Putamen (tissue), 1 donor: ENCODE data around the gene RAD23B.

Source experiments
- DNase-seq: peaks from one replicate; pipeline ENCODE4 v3.0.0-alpha.2; 2016; ENCODE audit warnings: low spot score

The RAD23B gene

GRCh38 chr9:107336718-107337360, 53.8 kb downstream of the RAD23B start:
- DNase-seq: no peak

GRCh38 chr9:107337676-107338590, 54.9 kb downstream of the RAD23B start:
- no peak for DNase-seq

- no peak for DNase-seq
Measured at GRCh38 chr9:107338911-107339659, 56.0 kb downstream of the RAD23B start.

DNA sequence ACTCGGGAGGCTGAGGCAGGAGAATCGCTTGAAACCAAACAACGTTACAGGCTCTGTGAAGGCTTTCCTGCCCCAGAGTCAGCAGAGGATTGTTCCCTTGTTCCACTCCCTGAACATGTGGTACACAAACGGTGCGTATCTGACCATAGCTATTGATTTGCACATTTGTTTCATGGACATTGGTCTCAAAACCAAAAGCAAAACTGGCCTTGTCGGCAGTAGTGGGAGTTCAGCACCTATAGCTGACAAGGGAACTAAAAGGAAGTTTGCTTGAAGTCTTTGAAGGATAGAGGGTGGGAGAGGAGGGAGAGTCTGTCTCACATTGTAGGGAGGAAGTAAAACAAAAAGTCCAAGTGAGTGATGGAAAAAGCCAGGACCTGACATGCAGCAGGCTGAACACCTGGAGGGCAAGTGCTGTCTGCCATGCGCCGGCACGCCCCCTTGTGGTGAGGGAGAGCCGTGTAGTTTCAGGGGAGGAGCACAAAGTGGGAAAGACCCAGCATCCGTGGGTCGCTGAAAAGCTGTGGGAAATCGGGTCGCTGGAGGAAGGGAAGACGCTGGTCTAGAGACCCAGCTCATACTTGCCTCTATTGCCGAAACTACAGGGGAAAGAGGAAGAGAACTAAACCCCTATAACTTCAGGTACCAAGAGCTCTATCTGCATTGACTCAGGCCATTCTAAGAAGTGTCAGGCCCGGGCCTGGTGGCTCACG, 58.0 kb downstream of the RAD23B start:
- peak; percentile 45 for DNase-seq

DNA sequence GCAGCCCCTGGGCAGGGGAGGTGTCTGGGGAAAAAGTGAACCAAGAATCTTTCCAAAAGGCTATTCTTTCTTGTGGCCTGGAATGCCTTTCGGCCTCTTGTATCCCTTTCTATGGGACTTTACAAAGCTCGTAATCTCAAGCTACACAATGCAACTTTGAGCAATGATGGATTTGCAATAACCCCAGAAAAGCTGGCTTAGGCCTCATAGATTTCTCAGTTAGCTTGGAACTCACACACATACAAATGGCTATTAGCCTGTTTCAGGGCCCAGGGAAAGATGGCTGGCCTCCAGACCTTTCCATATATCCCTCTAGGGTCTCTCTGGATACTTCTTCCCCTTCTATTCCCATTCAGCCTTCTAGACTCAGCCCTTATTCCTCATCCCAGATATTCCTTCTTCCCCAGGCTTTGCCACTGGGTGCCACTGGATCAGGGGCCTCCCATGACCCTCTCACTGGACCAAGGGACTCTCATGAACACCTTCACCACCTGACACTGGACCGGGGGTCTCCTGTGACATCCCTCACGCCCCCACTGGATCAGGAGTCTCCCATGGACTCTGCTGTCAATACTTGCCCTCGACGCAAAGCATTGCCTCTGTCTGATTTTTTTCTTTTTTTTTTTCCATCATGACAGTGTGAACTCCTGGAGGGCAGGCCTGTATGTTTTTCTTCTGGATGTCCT, 59.5 kb downstream of the RAD23B start:
- DNase-seq: no peak

DNA sequence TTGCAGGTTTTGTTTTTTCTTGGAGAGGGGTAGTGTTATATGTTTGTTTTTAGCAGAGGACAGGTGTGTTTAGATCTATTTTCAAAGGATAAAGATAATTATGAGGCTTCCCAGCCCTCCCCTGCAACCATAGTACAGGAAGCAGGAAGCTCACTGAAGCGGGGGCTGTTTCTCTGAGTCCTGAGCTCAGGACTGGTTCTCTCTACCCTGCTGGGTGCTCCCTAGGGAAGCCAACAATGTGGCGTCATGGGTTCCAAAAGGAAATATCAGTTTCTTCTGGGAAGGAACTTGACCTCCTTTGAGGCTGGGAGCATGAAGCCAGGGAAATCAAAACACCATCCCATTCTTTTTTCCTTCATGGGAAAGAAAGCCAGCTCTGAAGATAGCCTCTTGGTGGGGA, 62.2 kb downstream of the RAD23B start:
- no peak for DNase-seq

DNA sequence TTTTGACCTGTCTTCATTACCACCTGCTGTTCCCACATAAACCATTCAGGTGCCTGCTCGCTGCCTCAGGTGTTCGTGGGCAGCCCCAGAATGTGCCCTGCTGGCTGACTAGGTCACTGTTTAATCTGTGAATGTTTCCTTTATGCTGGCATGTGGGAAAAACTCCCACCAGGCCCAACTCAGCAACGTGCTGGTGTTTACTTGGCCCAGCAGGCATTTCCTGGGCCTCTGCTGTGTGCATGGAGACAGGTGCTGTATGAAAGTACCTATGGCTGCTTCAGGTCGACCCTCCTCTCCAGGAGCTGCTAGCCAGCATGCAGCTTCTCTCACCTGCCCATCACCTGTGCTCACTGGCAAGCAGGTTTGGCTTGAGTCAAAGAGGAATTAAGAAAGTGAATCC, 65.8 kb downstream of the RAD23B start:
- no peak for DNase-seq

DNA sequence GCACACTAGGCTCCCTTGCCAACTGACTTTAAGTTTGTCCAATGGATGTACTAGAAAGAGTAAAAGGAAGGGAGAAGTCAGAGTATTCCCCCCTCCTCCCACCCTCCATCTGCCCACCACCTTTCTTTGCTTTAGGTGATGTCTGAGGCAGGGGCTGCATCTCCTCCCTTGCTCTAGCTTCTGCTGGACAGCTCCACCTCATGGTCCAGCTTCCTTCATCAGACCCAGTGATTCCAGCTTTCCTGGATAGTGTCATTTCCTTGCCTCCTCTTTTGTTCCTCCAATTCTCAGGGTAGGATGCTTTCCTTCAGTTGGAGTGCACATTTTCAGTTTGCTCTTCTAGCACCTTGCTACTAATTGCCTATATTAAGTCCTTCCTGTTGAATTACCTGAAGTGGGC, 67.4 kb downstream of the RAD23B start:
- no peak for DNase-seq

DNA sequence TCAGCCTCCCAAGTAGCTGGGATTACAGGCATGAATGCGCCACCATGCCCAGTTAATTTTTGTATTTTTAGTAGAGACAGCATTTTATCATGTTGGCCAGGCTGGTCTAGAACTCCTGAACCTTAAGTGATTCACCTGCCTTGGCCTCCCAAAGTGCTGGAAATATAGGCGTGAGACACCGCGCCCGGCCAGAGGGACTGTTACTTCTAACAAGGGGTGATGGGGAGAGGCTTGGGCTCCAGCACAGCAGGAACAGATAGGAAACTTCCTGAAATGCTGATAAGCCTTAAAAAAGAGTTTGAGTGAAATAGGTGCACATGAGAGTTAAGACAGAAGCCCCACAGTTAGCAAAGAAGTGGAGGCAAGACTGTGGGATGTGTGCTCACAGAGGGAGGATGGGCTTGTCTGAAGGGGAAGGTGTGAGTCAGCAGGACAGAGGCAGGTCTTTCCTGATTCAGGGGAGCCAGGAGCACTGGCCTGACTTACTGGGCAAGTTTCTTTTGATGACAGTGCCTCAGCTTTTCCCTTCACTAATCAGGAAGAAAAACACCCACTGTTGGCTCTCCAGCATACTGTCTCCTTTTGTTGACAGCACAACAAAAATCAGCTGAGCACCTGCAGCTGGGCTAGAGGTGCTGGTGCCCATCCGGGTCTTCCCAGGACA, 68.4 kb downstream of the RAD23B start:
- DNase-seq: no peak

DNA sequence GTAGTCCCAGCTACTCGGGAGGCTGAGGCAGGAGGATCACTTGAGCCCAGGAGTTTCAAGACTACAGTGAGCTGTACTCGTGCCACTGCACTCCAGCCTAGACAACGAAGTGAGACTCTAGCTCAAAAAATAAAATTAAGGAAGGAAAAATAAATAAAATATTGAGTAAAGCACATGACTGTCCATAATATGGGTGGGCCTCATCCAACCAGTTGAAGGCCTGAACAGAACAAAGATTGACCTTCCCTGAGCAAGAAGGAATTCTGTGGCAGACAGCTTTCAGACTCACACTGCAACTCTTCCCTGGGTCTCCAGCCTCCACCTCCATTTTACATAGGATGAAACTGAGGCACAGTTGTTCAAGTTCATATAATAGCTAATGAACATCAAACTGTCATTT, 72.3 kb downstream of the RAD23B start:
- no peak for DNase-seq

DNA sequence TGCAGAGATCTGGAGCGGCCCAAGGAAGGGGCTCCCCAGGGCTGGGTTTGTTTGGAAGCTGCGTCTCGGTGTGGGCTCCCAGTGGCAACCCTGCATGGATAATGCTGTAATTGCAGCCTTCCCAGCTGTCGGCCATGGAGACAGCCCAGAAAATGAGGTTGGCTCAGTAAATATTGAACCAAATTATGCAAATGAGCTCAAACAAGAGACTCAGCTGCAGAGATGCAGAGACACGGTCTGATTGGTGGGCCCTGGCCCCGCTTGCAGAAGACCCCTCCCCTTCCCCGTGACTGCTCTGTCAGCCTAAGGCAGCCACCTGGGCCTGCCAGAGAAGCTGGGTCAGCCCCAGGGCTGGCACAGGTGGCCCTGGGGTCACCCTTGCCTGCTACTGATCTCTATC, 75.9 kb downstream of the RAD23B start:
- no peak for DNase-seq

DNA sequence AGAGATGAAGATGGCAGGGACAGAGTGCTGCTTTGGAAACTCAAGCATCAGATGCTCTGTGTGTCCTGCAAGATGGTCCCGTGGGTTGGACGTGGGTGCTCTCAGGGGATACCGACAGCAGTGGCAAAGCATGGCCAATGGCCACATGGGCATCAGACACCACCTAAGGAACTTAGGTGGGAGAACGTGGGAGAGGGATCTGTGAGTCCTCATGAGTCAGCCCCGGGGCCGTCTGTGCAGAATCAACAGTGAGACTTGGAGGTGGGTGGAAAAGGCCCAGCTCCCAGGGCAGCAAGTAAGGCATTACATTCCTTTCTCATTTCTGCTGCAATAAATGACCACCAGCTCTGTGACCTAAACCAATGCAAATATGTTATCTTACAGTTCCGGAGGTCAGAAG, 77.0 kb downstream of the RAD23B start:
- no peak for DNase-seq

- DNase-seq: no peak
Measured at GRCh38 chr9:107361816-107362215, 78.7 kb downstream of the RAD23B start.

- no peak for DNase-seq
Measured at GRCh38 chr9:107363516-107364152, 80.6 kb downstream of the RAD23B start.

GRCh38 chr9:107367727-107368502, 84.8 kb downstream of the RAD23B start:
- DNase-seq: no peak

DNA sequence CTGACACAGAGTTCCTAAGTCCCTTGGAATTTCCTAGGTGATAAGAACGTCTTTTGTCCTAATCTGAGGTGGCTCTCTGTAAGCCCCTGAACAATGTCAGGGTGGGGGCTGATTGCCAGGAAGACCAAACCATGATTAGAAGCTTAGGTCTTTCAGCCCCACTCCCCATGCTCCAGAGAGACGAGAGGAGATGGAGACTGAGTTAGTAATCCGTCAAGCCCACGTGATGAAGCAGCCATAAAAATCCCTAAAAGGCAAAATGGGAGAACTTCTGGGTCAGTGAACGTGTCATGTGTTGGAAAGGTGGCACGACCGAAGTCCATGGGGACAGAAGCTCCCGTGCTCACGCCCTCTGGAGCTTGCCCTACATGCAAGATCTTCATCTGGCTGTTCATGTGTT, 85.6 kb downstream of the RAD23B start:
- DNase-seq: no peak

GRCh38 chr9:107373809-107374208, 90.7 kb downstream of the RAD23B start:
- no peak for DNase-seq

DNA sequence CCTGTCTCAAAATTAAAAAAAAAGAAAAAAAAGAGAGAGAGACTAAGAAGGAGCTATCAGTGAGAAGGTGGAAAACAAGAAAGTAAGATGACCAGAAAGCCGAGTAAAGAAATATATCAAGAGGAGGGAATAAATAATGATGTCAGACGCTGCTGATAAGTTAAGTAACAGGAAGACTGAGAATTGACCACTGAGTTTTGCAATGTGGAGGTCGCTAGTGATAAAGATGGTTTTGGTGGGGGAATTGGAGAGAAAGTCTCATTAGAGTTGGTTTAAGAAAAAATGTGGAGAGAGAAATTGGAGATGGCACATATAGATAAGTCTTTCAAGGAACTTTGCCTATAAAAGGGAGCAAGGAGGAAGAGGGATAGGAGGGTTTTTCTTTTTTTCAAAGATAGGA, 91.9 kb downstream of the RAD23B start:
- no peak for DNase-seq

DNA sequence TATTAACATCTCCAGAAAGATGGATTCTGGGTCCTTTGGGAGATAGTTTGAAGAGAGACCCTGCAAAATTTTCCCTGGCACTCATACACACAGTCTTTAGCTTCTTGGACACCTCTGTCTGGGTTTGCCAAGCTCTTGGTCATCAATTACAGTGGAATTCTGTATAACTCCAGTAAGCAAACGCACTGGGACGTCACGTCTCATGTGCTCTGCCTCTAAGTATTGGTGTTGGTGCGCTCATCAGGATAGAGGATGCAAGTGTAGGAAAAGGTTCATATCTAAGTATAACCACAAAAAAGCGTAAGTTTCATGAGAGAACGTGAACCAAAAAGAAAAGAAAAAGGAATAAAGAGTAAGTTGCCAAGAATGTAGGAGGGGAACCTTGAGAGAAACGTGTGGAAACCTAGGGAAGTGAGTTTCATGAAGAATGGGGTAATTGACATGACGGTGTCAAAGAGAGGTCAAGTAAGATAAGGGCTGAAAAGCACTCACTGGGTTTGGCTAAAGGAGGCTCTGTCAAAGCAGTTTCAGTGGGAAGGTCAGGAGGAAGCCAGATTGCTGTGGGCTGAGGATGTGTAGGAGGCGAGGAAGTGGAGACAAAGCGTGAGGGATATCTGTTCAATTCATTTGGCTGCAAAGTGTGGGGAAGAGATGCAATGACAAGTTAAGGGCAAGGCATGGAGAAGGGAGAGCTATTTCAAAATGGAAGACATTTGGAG, 92.7 kb downstream of the RAD23B start:
- DNase-seq: no peak
